Measurements from ENCODE around the gene PFN2.
"Not testable (repeated sequence)": the region's sequence is repeated elsewhere in the genome, so short reads cannot be mapped to it uniquely, and the experiment has no call there.

Gene PFN2

DNA sequence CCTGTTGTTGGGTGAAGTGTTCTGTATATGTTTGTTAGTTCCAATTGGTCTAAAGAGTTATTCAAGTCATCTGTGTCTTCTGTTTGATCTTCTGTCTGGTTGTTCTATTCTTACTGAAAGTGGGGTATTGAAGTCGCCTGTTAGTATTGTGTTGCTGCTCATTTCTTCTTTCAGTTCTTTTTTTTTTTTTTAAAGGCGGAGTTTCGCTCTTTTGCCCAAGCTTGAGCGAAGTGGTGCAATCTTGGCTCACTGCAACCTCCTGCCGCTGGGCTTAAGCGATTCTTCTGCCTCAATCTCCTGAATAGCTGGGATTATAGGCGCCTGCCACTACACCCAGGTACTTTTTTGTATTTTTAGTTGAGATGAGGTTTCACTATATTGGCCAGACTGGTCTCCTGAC is 23.5 kb downstream of the PFN2 start:
- Histone ChIP-seq H3K27me3 (ENCODE audit: low read length) (no peaks in the 10 kb centered on the region), H4K20me1 (ENCODE audit: low read depth, low read length) (no peaks in the 10 kb centered on the region), H3K36me3 (ENCODE audit: low read length) (peaks cover 3% of the 10 kb centered on the region; the same call in 1 of the 2 replicates)

DNA sequence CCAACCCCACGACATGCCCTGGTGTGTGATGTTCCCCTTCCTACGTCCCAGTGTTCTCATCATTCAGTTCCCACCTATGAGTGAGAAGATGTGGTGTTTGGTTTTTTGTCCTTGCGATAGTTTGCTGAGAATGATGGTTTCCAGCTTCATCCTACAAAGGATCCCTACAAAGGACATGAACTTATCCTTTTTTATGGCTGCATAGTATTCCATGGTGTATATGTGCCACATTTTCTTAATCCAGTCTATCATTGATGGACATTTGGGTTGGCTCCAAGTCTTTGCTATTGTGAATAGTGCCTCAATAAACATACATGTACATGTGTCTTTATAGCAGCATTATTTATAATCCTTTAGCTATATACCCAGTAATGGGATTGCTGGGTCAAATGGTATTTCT is 26.7 kb downstream of the PFN2 start:
- not testable (repeated sequence) for H3K9me3 ChIP-seq (ENCODE audit: insufficient read depth, low read length); H3K27me3 ChIP-seq (ENCODE audit: low read length); H2AFZ ChIP-seq (ENCODE audit: low read depth, low read length, severe bottlenecking); H3K4me2 ChIP-seq (ENCODE audit: low read depth, low read length, poor library complexity, severe bottlenecking); H3K9me2 ChIP-seq (replicated peaks; ENCODE audit: insufficient read depth, low read length); H3K36me3 ChIP-seq (ENCODE audit: low read length); H3K9ac ChIP-seq (ENCODE audit: low read length); H3K4me3 ChIP-seq (ENCODE audit: insufficient read depth, low read length, poor library complexity, severe bottlenecking); H3F3A ChIP-seq (ENCODE audit: insufficient read depth); H3K79me2 ChIP-seq (ENCODE audit: insufficient read depth, low read length); H4K20me1 ChIP-seq (ENCODE audit: low read depth, low read length); H3K27ac ChIP-seq (ENCODE audit: low read depth, low read length)

More for the DNA sequence above, 23.5 kb downstream of the PFN2 start:
- Histone ChIP-seq H3K9ac (ENCODE audit: low read length) (no peak overlapping the region), H3K4me3 (ENCODE audit: insufficient read depth, low read length, poor library complexity, severe bottlenecking) (no peak overlapping the region), H3K27ac (ENCODE audit: low read depth, low read length) (no peak overlapping the region), H3K9me2 (replicated peaks; ENCODE audit: insufficient read depth, low read length) (no peaks in the 10 kb centered on the region), H2AFZ (ENCODE audit: low read depth, low read length, severe bottlenecking) (no peak overlapping the region), H3K9me3 (ENCODE audit: insufficient read depth, low read length) (no peaks in the 10 kb centered on the region), H3F3A (ENCODE audit: insufficient read depth) (no peaks in the 10 kb centered on the region), H3K79me2 (ENCODE audit: insufficient read depth, low read length) (no peaks in the 10 kb centered on the region; the same call in 1 of the 2 replicates), H3K4me2 (ENCODE audit: low read depth, low read length, poor library complexity, severe bottlenecking) (no peak overlapping the region)
- TF ChIP-seq CTCF (IDR thresholded peaks at IDR 0.05; ENCODE audit: insufficient read depth, low read length, poor library complexity, severe bottlenecking), result no peak
- no peak for TF ChIP-seq EZH2phosphoT487 (conservative IDR thresholded peaks at IDR 0.05; ENCODE audit: low read length)

DNA sequence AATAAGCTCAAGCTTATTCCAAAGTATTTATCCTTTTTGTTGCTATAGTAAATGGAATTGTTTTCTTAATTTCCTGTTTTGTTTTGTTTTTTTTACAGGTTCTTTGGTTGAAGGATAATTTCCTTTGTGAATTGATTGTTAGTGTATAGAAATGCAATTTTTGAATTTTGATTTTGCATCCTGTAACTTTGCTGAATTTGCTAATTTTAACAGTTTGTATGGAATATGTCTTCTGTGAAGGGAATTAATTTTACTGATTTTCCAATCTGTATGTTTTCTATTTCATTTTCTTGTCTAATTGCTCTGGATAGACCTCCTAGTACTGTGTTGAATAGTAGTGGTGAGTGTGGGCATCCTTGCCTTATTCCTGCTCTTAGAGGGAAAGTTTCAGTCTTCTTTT is 28.3 kb downstream of the PFN2 start:
- Histone ChIP-seq H3K9me3 (ENCODE audit: insufficient read depth, low read length) (no peaks in the 10 kb centered on the region), H4K20me1 (ENCODE audit: low read depth, low read length) (no peaks in the 10 kb centered on the region), H3K4me3 (ENCODE audit: insufficient read depth, low read length, poor library complexity, severe bottlenecking) (no peak overlapping the region), H3F3A (ENCODE audit: insufficient read depth) (peaks cover 4% of the 10 kb centered on the region; the same call in 1 of the 2 replicates), H3K79me2 (ENCODE audit: insufficient read depth, low read length) (no peaks in the 10 kb centered on the region), H3K27ac (ENCODE audit: low read depth, low read length) (no peak overlapping the region), H3K9ac (ENCODE audit: low read length) (no peak overlapping the region), H2AFZ (ENCODE audit: low read depth, low read length, severe bottlenecking) (no peak overlapping the region), H3K27me3 (ENCODE audit: low read length) (no peaks in the 10 kb centered on the region), H3K36me3 (ENCODE audit: low read length) (peaks cover 5% of the 10 kb centered on the region; the same call in 1 of the 2 replicates), H3K4me2 (ENCODE audit: low read depth, low read length, poor library complexity, severe bottlenecking) (no peak overlapping the region), H3K9me2 (replicated peaks; ENCODE audit: insufficient read depth, low read length) (no peaks in the 10 kb centered on the region)
- TF ChIP-seq CTCF (IDR thresholded peaks at IDR 0.05; ENCODE audit: insufficient read depth, low read length, poor library complexity, severe bottlenecking) (no peak), EZH2phosphoT487 (conservative IDR thresholded peaks at IDR 0.05; ENCODE audit: low read length) (no peak)

DNA sequence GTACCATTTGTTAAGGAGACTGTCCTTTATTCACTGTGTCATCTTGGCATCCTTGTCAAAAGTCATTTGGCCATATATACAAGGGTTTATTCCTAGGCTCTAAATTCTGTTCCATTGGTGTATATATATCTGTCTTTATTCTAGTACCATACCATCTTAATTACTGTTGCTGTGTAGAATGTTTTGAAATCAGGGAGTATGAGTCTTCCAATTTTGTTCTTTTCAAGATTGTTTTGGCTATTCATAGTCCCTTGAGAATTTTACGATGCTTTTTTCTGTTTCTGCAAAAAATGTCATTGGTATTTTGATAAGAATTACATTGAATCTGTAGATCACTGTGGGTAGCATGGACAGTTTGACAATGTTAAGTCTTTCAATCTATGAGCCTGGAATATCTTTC is 28.7 kb downstream of the PFN2 start:
- Histone ChIP-seq H3K4me3 (ENCODE audit: insufficient read depth, low read length, poor library complexity, severe bottlenecking) (no peak overlapping the region), H4K20me1 (ENCODE audit: low read depth, low read length) (no peaks in the 10 kb centered on the region), H3K4me2 (ENCODE audit: low read depth, low read length, poor library complexity, severe bottlenecking) (no peak overlapping the region), H3K27ac (ENCODE audit: low read depth, low read length) (no peak overlapping the region), H3K9ac (ENCODE audit: low read length) (no peak overlapping the region), H3K79me2 (ENCODE audit: insufficient read depth, low read length) (no peaks in the 10 kb centered on the region), H3K9me3 (ENCODE audit: insufficient read depth, low read length) (no peaks in the 10 kb centered on the region), H3K27me3 (ENCODE audit: low read length) (no peaks in the 10 kb centered on the region), H3K9me2 (replicated peaks; ENCODE audit: insufficient read depth, low read length) (no peaks in the 10 kb centered on the region), H3F3A (ENCODE audit: insufficient read depth) (peaks cover 4% of the 10 kb centered on the region; the same call in 1 of the 2 replicates), H2AFZ (ENCODE audit: low read depth, low read length, severe bottlenecking) (no peak overlapping the region), H3K36me3 (ENCODE audit: low read length) (peaks cover 5% of the 10 kb centered on the region; the same call in 1 of the 2 replicates)
- TF ChIP-seq EZH2phosphoT487 (conservative IDR thresholded peaks at IDR 0.05; ENCODE audit: low read length) (no peak), CTCF (IDR thresholded peaks at IDR 0.05; ENCODE audit: insufficient read depth, low read length, poor library complexity, severe bottlenecking) (no peak)

Data from SU-DHL-6 (cell line).